ENCODE results near the gene SPINK2.
A peak's percentile ranks its signal among the peaks of the same experiment; 100 is the strongest.

Gene SPINK2

GRCh38 chr4:56821381-56822243 is at the start of gene SPINK2:
Gene SPINK2, minus strand, starts transcription at chr4:56821701. Its CDS starts 39 bp downstream, at chr4:56821662.
- peak; percentile 62 for DNase-seq (ENCODE audit: low read depth)

GRCh38 chr4:56870946-56871345 is 49.4 kb upstream of the SPINK2 start:
- DNase-seq (ENCODE audit: low read depth) = no peak

GRCh38 chr4:56863441-56864139 is 42.1 kb upstream of the SPINK2 start:
- DNase-seq (ENCODE audit: low read depth) = no peak

GRCh38 chr4:56861360-56861759 is 39.9 kb upstream of the SPINK2 start:
- DNase-seq (ENCODE audit: low read depth) = no peak

- DNase-seq (ENCODE audit: low read depth) = no peak
Observed at GRCh38 chr4:56860781-56861180, 39.3 kb upstream of the SPINK2 start.

GRCh38 chr4:56859841-56860240 is 38.3 kb upstream of the SPINK2 start:
- no peak for DNase-seq (ENCODE audit: low read depth)

GRCh38 chr4:56857601-56858309 is 36.3 kb upstream of the SPINK2 start:
- no peak for DNase-seq (ENCODE audit: low read depth)

GRCh38 chr4:56856656-56857055 is 35.2 kb upstream of the SPINK2 start:
- no peak for DNase-seq (ENCODE audit: low read depth)

GRCh38 chr4:56850910-56851309 is 29.4 kb upstream of the SPINK2 start:
- no peak for DNase-seq (ENCODE audit: low read depth)

GRCh38 chr4:56844802-56845580 is 23.5 kb upstream of the SPINK2 start:
- DNase-seq (ENCODE audit: low read depth) = no peak

- no peak for DNase-seq (ENCODE audit: low read depth)
Observed at GRCh38 chr4:56843421-56843899, 22.0 kb upstream of the SPINK2 start.

- DNase-seq (ENCODE audit: low read depth) = no peak
Observed at GRCh38 chr4:56840559-56840958, 19.1 kb upstream of the SPINK2 start.

GRCh38 chr4:56828784-56829535 is 7.5 kb upstream of the SPINK2 start:
- no peak for DNase-seq (ENCODE audit: low read depth)

- DNase-seq (ENCODE audit: low read depth) = no peak
Observed at GRCh38 chr4:56823933-56824600, 2.6 kb upstream of the SPINK2 start.

GRCh38 chr4:56818797-56819196 is 2.7 kb downstream of the SPINK2 start:
- no peak for DNase-seq (ENCODE audit: low read depth)

- no peak for DNase-seq (ENCODE audit: low read depth)
Observed at GRCh38 chr4:56817840-56818491, 3.5 kb downstream of the SPINK2 start.

GRCh38 chr4:56806666-56807065 is 14.8 kb downstream of the SPINK2 start:
- DNase-seq (ENCODE audit: low read depth) = no peak

GRCh38 chr4:56804551-56804950 is 16.9 kb downstream of the SPINK2 start:
- no peak for DNase-seq (ENCODE audit: low read depth)

- DNase-seq (ENCODE audit: low read depth) = no peak
Observed at GRCh38 chr4:56803471-56803870, 18.0 kb downstream of the SPINK2 start.

Data from activated T-helper 1 cell treated with Interleukin-2 at 50 U/mL for 16 hours (primary cell).